HepG2 (cell line): ENCODE measurements around the gene TRIM28. TPM values are rescaled to one million over a fixed set of nuclear protein-coding genes. Genes with fewer than 3 reads are reported as not detected.

Experiments used
- MEIS2 ChIP-seq: sonication (generic); formaldehyde crosslinking; IDR thresholded peaks from 2 replicates; pipeline ENCODE4 v1.9.0; 2021; ENCODE audit warnings: mild to moderate bottlenecking, missing genetic modification reagents
- NFKBIZ ChIP-seq: IDR thresholded peaks from 2 replicates; pipeline ENCODE4 v1.6.1; 2018; ENCODE audit warnings: missing genetic modification reagents, missing compliant biosample characterization
- PAXIP1 ChIP-seq: sonication (generic); formaldehyde crosslinking; conservative IDR thresholded peaks from 2 replicates; pipeline ENCODE4 v1.4.0; 2020; ENCODE audit warnings: mild to moderate bottlenecking, missing genetic modification reagents, moderate library complexity
- PHB2 ChIP-seq: fragments of 450-650 bp; IDR thresholded peaks from 2 replicates; pipeline ENCODE4 v1.6.1; 2018; ENCODE audit not compliant: partially characterized antibody
- RFX1 ChIP-seq: fragments of 450-650 bp; IDR thresholded peaks from 2 replicates; pipeline ENCODE4 v1.6.1; 2017
- ZFP90 ChIP-seq: sonication (generic); formaldehyde crosslinking; IDR thresholded peaks from 2 replicates; pipeline ENCODE4 v1.8.0; 2022; ENCODE audit warnings: missing genetic modification reagents, mild to moderate bottlenecking, inconsistent platforms, borderline replicate concordance
- ZFP91 ChIP-seq: sonication (generic); formaldehyde crosslinking; IDR thresholded peaks from 2 replicates; pipeline ENCODE4 v1.9.0; 2022; ENCODE audit warnings: missing genetic modification reagents, mild to moderate bottlenecking, borderline replicate concordance
- ZNF446 ChIP-seq: sonication (generic); formaldehyde crosslinking; IDR thresholded peaks from 2 replicates; pipeline ENCODE4 v1.5.0; 2020; ENCODE audit warnings: mild to moderate bottlenecking, missing genetic modification reagents
- ZNF468 ChIP-seq: sonication (generic); formaldehyde crosslinking; IDR thresholded peaks from 2 replicates; pipeline ENCODE4 v1.8.0; 2022; ENCODE audit warnings: mild to moderate bottlenecking, moderate library complexity, missing genetic modification reagents
- ZNF598 ChIP-seq: sonication (generic); formaldehyde crosslinking; IDR thresholded peaks from 2 replicates; pipeline ENCODE4 v1.5.1; 2020; ENCODE audit warnings: mild to moderate bottlenecking, missing genetic modification reagents, borderline replicate concordance
- ZNF766 ChIP-seq: sonication (generic); formaldehyde crosslinking; IDR thresholded peaks from 2 replicates; pipeline ENCODE4 v1.5.0; 2020; ENCODE audit warnings: missing genetic modification reagents, borderline replicate concordance
- ZNF782 ChIP-seq: sonication (generic); formaldehyde crosslinking; IDR thresholded peaks from 2 replicates; pipeline ENCODE4 v1.4.0; 2020; ENCODE audit warnings: missing genetic modification reagents, mild to moderate bottlenecking, borderline replicate concordance
- polyA plus RNA-seq, 8 experiments: library from polyadenylated mRNA; depleted of rRNA in 3 of 8; stranded (reverse) in 7 of 8; unstranded in 1 of 8; fragments of >200 nt; fragmentation: Illumina TruSeq in 4 of 8; extraction: Trizol in 4 of 8; gene quantifications; 2 replicates each; pipeline versions ENCODE4 v1.2.1 to v1.2.3, GENCODE V29; 2011 to 2016; ENCODE audit warnings: low read depth in 4 of 8, missing spikeins in 1 of 8, mixed read lengths in 1 of 8; ENCODE audit not compliant: insufficient read depth in 1 of 8
- total RNA-seq, 5 experiments: library from RNA; depleted of rRNA; stranded (reverse); fragments of >200 nt; fragmentation: Illumina TruSeq; extraction: Trizol; gene quantifications; 2 replicates each; pipeline ENCODE4 v1.2.3, GENCODE V29; 2016; ENCODE audit warnings: low read depth in 1 of 5
- TF ChIP-seq, protein P1 (sequence below): sonication (generic); formaldehyde crosslinking; conservative IDR thresholded peaks from 2 replicates; pipeline ENCODE4 v1.4.0; 2020; ENCODE audit warnings: missing genetic modification reagents
- TF ChIP-seq, protein P2 (sequence below): IDR thresholded peaks from 2 replicates; pipeline ENCODE4 v1.6.1; 2012; ENCODE audit warnings: inconsistent platforms
- TF ChIP-seq, protein P3 (sequence below): IDR thresholded peaks from 2 replicates; pipeline ENCODE4 v1.4.0; 2020; ENCODE audit warnings: mild to moderate bottlenecking, missing genetic modification reagents
- TF ChIP-seq, protein P4 (sequence below): sonication (generic); formaldehyde crosslinking; IDR thresholded peaks from 2 replicates; pipeline ENCODE4 v1.4.0; 2020; ENCODE audit warnings: missing genetic modification reagents

The TRIM28 gene
- total and polyA plus RNA-seq, 2 of the 13 experiments (the other 11 are each of a cell fraction or from before 2014, with no cell fraction given), result 361 to 439 TPM

GRCh38 chr19:58513694-58514563 lies 29.9 kb upstream of the TRIM28 start (continued):
- TF ChIP-seq ZNF446 (no peak), PHB2 (no peak), ZNF782 (CRISPR knock-in tag) (peak; percentile 55), ZNF766 (CRISPR knock-in tag) (peak; percentile 64; the same call in 1 of the 2 replicates), ZNF598 (CRISPR knock-in tag) (0 out of 2 replicates have a peak, but pooled peaks have one; percentile 61), RFX1 (no peak), MEIS2 (CRISPR knock-in tag) (peak; percentile 42; the same call in 1 of the 2 replicates), NFKBIZ (no peak), ZNF468 (CRISPR knock-in tag) (no peak), ZFP90 (peak; percentile 23; the same call in 1 of the 2 replicates), ZFP91 (CRISPR knock-in tag) (peak; percentile 89), PAXIP1 (CRISPR knock-in tag) (peak; percentile 64)
- TF ChIP-seq, protein P1, sequence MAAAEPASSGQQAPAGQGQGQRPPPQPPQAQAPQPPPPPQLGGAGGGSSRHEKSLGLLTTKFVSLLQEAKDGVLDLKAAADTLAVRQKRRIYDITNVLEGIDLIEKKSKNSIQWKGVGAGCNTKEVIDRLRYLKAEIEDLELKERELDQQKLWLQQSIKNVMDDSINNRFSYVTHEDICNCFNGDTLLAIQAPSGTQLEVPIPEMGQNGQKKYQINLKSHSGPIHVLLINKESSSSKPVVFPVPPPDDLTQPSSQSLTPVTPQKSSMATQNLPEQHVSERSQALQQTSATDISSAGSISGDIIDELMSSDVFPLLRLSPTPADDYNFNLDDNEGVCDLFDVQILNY (CRISPR knock-in tag), result peak; percentile 82
- TF ChIP-seq, protein P2, sequence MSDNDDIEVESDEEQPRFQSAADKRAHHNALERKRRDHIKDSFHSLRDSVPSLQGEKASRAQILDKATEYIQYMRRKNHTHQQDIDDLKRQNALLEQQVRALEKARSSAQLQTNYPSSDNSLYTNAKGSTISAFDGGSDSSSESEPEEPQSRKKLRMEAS, result peak; percentile 96
- TF ChIP-seq, protein P3, sequence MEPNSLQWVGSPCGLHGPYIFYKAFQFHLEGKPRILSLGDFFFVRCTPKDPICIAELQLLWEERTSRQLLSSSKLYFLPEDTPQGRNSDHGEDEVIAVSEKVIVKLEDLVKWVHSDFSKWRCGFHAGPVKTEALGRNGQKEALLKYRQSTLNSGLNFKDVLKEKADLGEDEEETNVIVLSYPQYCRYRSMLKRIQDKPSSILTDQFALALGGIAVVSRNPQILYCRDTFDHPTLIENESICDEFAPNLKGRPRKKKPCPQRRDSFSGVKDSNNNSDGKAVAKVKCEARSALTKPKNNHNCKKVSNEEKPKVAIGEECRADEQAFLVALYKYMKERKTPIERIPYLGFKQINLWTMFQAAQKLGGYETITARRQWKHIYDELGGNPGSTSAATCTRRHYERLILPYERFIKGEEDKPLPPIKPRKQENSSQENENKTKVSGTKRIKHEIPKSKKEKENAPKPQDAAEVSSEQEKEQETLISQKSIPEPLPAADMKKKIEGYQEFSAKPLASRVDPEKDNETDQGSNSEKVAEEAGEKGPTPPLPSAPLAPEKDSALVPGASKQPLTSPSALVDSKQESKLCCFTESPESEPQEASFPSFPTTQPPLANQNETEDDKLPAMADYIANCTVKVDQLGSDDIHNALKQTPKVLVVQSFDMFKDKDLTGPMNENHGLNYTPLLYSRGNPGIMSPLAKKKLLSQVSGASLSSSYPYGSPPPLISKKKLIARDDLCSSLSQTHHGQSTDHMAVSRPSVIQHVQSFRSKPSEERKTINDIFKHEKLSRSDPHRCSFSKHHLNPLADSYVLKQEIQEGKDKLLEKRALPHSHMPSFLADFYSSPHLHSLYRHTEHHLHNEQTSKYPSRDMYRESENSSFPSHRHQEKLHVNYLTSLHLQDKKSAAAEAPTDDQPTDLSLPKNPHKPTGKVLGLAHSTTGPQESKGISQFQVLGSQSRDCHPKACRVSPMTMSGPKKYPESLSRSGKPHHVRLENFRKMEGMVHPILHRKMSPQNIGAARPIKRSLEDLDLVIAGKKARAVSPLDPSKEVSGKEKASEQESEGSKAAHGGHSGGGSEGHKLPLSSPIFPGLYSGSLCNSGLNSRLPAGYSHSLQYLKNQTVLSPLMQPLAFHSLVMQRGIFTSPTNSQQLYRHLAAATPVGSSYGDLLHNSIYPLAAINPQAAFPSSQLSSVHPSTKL (CRISPR knock-in tag), result peak; percentile 24; the same call in 1 of the 2 replicates
- TF ChIP-seq, protein P4, sequence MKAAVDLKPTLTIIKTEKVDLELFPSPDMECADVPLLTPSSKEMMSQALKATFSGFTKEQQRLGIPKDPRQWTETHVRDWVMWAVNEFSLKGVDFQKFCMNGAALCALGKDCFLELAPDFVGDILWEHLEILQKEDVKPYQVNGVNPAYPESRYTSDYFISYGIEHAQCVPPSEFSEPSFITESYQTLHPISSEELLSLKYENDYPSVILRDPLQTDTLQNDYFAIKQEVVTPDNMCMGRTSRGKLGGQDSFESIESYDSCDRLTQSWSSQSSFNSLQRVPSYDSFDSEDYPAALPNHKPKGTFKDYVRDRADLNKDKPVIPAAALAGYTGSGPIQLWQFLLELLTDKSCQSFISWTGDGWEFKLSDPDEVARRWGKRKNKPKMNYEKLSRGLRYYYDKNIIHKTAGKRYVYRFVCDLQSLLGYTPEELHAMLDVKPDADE (CRISPR knock-in tag), result peak; percentile 55; the same call in 1 of the 2 replicates
